K562 (cell line): ENCODE measurements around the gene PGS1. TPM values are rescaled to one million over a fixed set of nuclear protein-coding genes. Genes with fewer than 3 reads are reported as not detected.

Experiments used
- ATAC-seq: fragments of 200-7000 bp; cut with Tn5 transposase; 3 replicates; pipeline ENCODE4 v1.9.1; 2020; ENCODE audit warnings: moderate library complexity
- BruUV-seq: library from RNA; stranded (reverse); fragments of 400-500 nt; replicated peaks from 2 replicates; lab custom pipeline; 2021; lab: Mats Ljungman, UMichigan
- CTCF ChIA-PET: fragments of 300-600 bp; formaldehyde crosslinking; extraction: SDS; loops from one replicate; lab custom pipeline; 2021; ENCODE audit warnings: low intra/inter-chr PET ratio; lab: Yijun Ruan, JAX
- POLR2A ChIA-PET: fragments of 300-600, 350-650 bp; sonication (Branson Sonifier 250); formaldehyde crosslinking; extraction: SDS; loops from one replicate; lab custom pipeline; 2021; ENCODE audit warnings: antibody characterized with exemption, inconsistent platforms; lab: Yijun Ruan, JAX
- DNase-seq, 4 experiments: peaks; one replicate each; pipeline versions ENCODE4 v3.0.0 to v3.0.0-alpha.2; 2011 to 2018; ENCODE audit warnings: low spot score in 3 of 4, mixed read lengths in 3 of 4; ENCODE audit errors: extremely low read depth in 1 of 4
- FAIRE-seq: peaks from 2 replicates; lab custom pipeline; 2011; peaks lifted over from hg19 to GRCh38; lab: Jason Lieb, UNC
- H2AFZ ChIP-seq: 2 replicates; pipeline ENCODE4 v1.6.0; 2011; ENCODE audit warnings: low read depth, low read length, control low read depth, inconsistent platforms
- H3K27ac ChIP-seq: fragments of 200-600 bp; 3 replicates; pipeline ENCODE4 v1.8.0; 2011; ENCODE audit warnings: low read depth, mild to moderate bottlenecking, control low read depth, inconsistent platforms, low read length, moderate library complexity, mixed read lengths; ENCODE audit errors: extremely low read depth
- H3K27me3 ChIP-seq, 2 experiments: fragments of 300-600 bp in 1 of 2; 2 replicates in 1 of 2; 3 replicates in 1 of 2; pipeline versions ENCODE4 v1.6.0 to v1.8.0; 2011; ENCODE audit warnings: inconsistent platforms in 2 of 2, low read length in 2 of 2, mild to moderate bottlenecking in 1 of 2, mixed read lengths in 1 of 2, moderate library complexity in 1 of 2; ENCODE audit not compliant: control insufficient read depth in 2 of 2, insufficient read depth in 2 of 2
- H3K36me3 ChIP-seq: fragments of 300-600 bp; 3 replicates; pipeline ENCODE4 v1.8.0; 2011; ENCODE audit warnings: mild to moderate bottlenecking, low read length, inconsistent platforms; ENCODE audit not compliant: control insufficient read depth, insufficient read depth
- H3K4me1 ChIP-seq, 2 experiments: fragments of 200-600 bp in 1 of 2; replicated peaks in 1 of 2; 2 replicates in 1 of 2; 3 replicates in 1 of 2; pipeline versions ENCODE4 v1.5.1 to v1.8.0; 2011; ENCODE audit warnings: inconsistent platforms in 2 of 2, low read length in 2 of 2, mild to moderate bottlenecking in 1 of 2, mixed read lengths in 1 of 2, moderate library complexity in 1 of 2; ENCODE audit not compliant: control insufficient read depth in 2 of 2, insufficient read depth in 2 of 2
- H3K4me2 ChIP-seq: 2 replicates; pipeline ENCODE4 v1.6.1; 2011; ENCODE audit warnings: low read length, control low read depth, inconsistent platforms, mixed read lengths; ENCODE audit not compliant: insufficient read depth
- H3K4me3 ChIP-seq: fragments of 200-600 bp; sonication (generic), shearing (Covaris generic); 2 replicates; pipeline ENCODE4 v1.5.1; 2016; ENCODE audit warnings: control low read depth, inconsistent platforms
- H3K79me2 ChIP-seq: fragments of 200-600 bp; 3 replicates; pipeline ENCODE4 v1.8.0; 2011; ENCODE audit warnings: low read length, inconsistent platforms; ENCODE audit not compliant: control insufficient read depth, insufficient read depth
- H3K9ac ChIP-seq, 2 experiments: 2 replicates each; pipeline versions ENCODE4 v1.6.0 to v1.6.1; 2011; ENCODE audit warnings: low read depth in 2 of 2, low read length in 2 of 2, control low read depth in 1 of 2, inconsistent platforms in 1 of 2, mild to moderate bottlenecking in 1 of 2, mixed read lengths in 1 of 2; ENCODE audit not compliant: insufficient read depth in 1 of 2
- H3K9me1 ChIP-seq: one replicate; pipeline ENCODE4 v1.6.0; 2011; ENCODE audit warnings: inconsistent platforms, mild to moderate bottlenecking, low read length, moderate library complexity; ENCODE audit not compliant: control insufficient read depth, insufficient read depth
- H3K9me3 ChIP-seq: replicated peaks from 2 replicates; pipeline ENCODE4 v1.5.1; 2011; ENCODE audit warnings: low read depth, low read length, inconsistent platforms; ENCODE audit not compliant: control insufficient read depth, insufficient read depth
- H4K20me1 ChIP-seq: replicated peaks from 2 replicates; pipeline ENCODE4 v1.6.1; 2011; ENCODE audit warnings: low read length, inconsistent platforms, mixed read lengths; ENCODE audit not compliant: control insufficient read depth, insufficient read depth
- C11orf30 ChIP-seq: fragments of 450-650 bp; IDR thresholded peaks from 2 replicates; pipeline ENCODE4 v1.6.1; 2016; ENCODE audit warnings: low read depth, mild to moderate bottlenecking
- CBFA2T2 ChIP-seq: fragments of 450-650 bp; conservative IDR thresholded peaks from 2 replicates; pipeline ENCODE4 v1.6.1; 2017; ENCODE audit warnings: mild to moderate bottlenecking
- DDX20 ChIP-seq: fragments of 450-650 bp; IDR thresholded peaks from 2 replicates; pipeline ENCODE4 v1.6.1; 2016; ENCODE audit warnings: missing genetic modification characterization, low read depth, mild to moderate bottlenecking, missing compliant biosample characterization, moderate library complexity
- DIDO1 ChIP-seq: fragments of 450-650 bp; IDR thresholded peaks from 2 replicates; pipeline ENCODE4 v1.6.1; 2016; ENCODE audit warnings: low read depth, missing biosample characterization, missing genetic modification characterization
- HIVEP1 ChIP-seq: fragments of 250-450 bp; sonication (Bioruptor Pico); IDR thresholded peaks from 2 replicates; pipeline ENCODE4 v1.4.0; 2020; ENCODE audit warnings: mild to moderate bottlenecking
- KLF16 ChIP-seq: IDR thresholded peaks from 2 replicates; pipeline ENCODE4 v1.6.1; 2016; ENCODE audit warnings: antibody characterized with exemption
- PCBP2 ChIP-seq: fragments of 200-400 bp; formaldehyde crosslinking; IDR thresholded peaks from 2 replicates; pipeline ENCODE4 v1.6.1; 2018; ENCODE audit warnings: low read length, low read depth, mild to moderate bottlenecking, moderate library complexity; ENCODE audit not compliant: poor library complexity, severe bottlenecking
- RAD51 ChIP-seq: fragments of 450-650 bp; IDR thresholded peaks from 2 replicates; pipeline ENCODE4 v1.7.1; 2016; ENCODE audit warnings: low read depth, mild to moderate bottlenecking, borderline replicate concordance
- RCOR1 ChIP-seq, 2 experiments: IDR thresholded peaks; 2 replicates each; pipeline ENCODE4 v1.6.1; 2012; ENCODE audit warnings: low read depth in 2 of 2, low read length in 2 of 2, borderline replicate concordance in 1 of 2, improper control_type of control experiment in 1 of 2
- RFX5 ChIP-seq: IDR thresholded peaks from 2 replicates; pipeline ENCODE4 v1.6.1; 2011; ENCODE audit warnings: low read depth, mild to moderate bottlenecking, improper control_type of control experiment, low read length
- TEAD1 ChIP-seq, 2 experiments: fragments of 450-650 bp in 1 of 2; sonication (generic) in 1 of 2; formaldehyde crosslinking; IDR thresholded peaks; 2 replicates each; pipeline versions ENCODE4 v1.4.0 to v1.8.0; 2020 to 2022; ENCODE audit warnings: mild to moderate bottlenecking in 2 of 2, missing genetic modification reagents in 1 of 2
- WGBS: fragments of 100-300 bp; shearing (Covaris generic); methylation state at CpG from one replicate; pipeline ENCODE4 v1.1.6; 2016; ENCODE audit warnings: low coverage, mixed read lengths; ENCODE audit not compliant: insufficient coverage; ENCODE audit errors: missing lambda C conversion rate; 5-methylcytosine and 5-hydroxymethylcytosine counted together
- in situ Hi-C: fragments of 300-500 bp; cut with MboI; formaldehyde crosslinking; loops from 4 replicates; pipeline ENCODE4 v1.15.0; 2018; ENCODE audit warnings: inconsistent platforms, mixed read lengths
- intact Hi-C: fragments of 100-400 bp; cut with micrococcal nuclease; formaldehyde crosslinking; loops from 2 replicates; pipeline ENCODE4 v1.14.2; 2022
- polyA plus RNA-seq, 8 experiments: library from polyadenylated mRNA; depleted of rRNA in 4 of 8; stranded (reverse) in 5 of 8; unstranded in 3 of 8; fragments of >200 nt; fragmentation: Nextera tagmentation in 2 of 8; fragmentation: Illumina TruSeq in 1 of 8; extraction: Ambion mirVana in 2 of 8; extraction: Trizol in 1 of 8; gene quantifications; 2 replicates each; pipeline versions ENCODE4 v1.2.1 to v1.2.3, GENCODE V29; 2011 to 2014; ENCODE audit warnings: inconsistent platforms in 1 of 8, missing spikeins in 1 of 8
- total RNA-seq, 7 experiments: library from RNA; depleted of rRNA in 6 of 7; stranded (reverse); fragments of >200 nt in 6 of 7; fragmentation: Illumina TruSeq in 2 of 7; extraction: Trizol in 2 of 7; gene quantifications; 2 replicates each; pipeline versions ENCODE4 v1.2.1 to v1.2.3, GENCODE V29; 2011 to 2021; ENCODE audit warnings: low replicate concordance in 1 of 7
- TF ChIP-seq, protein P1 (sequence below): fragments of 450-650 bp; IDR thresholded peaks from 2 replicates; pipeline ENCODE4 v1.6.1; 2016
- TF ChIP-seq, protein P2 (sequence below), 2 experiments: IDR thresholded peaks; 2 replicates each; pipeline ENCODE4 v1.6.1; 2012; ENCODE audit warnings: improper control_type of control experiment in 2 of 2, low read depth in 2 of 2, low read length in 2 of 2, borderline replicate concordance in 1 of 2

Gene PGS1
- total and polyA plus RNA-seq, 9 of the 15 experiments (the other 6 are each of a cell fraction or from before 2014, with no cell fraction given) = 1.3 to 39.4 (median 22.3) TPM

DNA sequence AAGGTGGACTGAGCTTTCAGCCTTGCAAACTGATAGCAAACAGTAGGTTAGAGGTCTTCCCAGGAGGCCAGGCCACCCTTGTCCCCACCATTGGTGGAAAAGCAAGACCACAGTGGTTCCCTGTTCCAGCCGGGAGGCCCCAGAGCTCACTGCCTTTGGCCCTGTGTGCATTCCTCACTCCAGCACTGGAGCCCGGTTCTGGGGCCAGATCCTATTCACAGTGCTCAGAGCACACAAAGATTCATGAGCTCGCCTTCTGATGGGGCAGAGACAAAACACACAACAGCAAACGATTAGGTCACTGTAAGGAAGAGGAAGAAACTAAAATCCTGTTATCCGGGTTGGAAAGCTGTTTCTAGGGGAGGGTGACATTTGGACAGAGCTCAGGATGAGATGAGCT is 5.6 kb upstream of the PGS1 start:
- Histone ChIP-seq H3K36me3 (no peaks in the 10 kb centered on the region), H3K9me1 (peaks cover 4% of the 10 kb centered on the region), H4K20me1 (no peaks in the 10 kb centered on the region), H3K4me3 (no peak overlapping the region), H3K27ac (no peak overlapping the region), H3K27me3 (peaks cover 0 to 15% of the 10 kb centered on the region in 2 experiments; a peak in 3 of 5 replicates), H3K4me2 (no peak overlapping the region), H3K79me2 (no peaks in the 10 kb centered on the region), H3K4me1 (peaks cover 7 to 9% of the 10 kb centered on the region in 2 experiments; a peak in 4 of 5 replicates), H3K9ac (no peak overlapping the region), H3K9me3 (no peaks in the 10 kb centered on the region), H2AFZ (no peak overlapping the region)
- POLR2A ChIA-PET = interaction anchor here (1.2 to 1.9 kb wide), 3 partner anchors 9 to 11 kb away, joined by 5 to 9 read pairs (median 8); no protein-coding TSS in a partner anchor
- CTCF ChIA-PET = no interaction called here
- 35% methylated on average over 5 of the region's 5 CpGs for WGBS
- DNase-seq (no peak), ATAC-seq (no peak), FAIRE-seq (no peak)
- in situ Hi-C loops (no loop called here), intact Hi-C loops (no loop called here)
- TF ChIP-seq PCBP2 = no peak
- BruUV-seq = no TSS peak

DNA sequence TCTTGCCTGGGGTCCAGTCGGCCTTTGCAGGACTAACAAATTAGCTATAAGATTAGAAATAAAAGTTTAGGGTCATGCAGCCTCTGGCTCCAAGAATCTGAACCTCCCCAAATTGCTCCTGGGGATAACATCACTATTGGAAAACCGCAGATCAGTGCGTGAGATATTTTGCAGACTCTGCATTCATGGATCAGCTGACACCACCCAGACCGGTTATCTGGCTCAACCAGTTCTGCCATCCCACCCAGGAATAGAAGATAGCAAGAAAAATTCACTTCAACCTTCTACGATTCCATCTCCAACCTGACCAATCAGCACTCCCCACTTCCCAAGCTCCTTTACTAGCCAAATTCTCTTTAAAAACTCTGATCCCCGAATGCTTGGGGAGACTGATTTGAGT is 4.3 kb upstream of the PGS1 start:
- Histone ChIP-seq H3K4me2 (no peak overlapping the region), H4K20me1 (no peaks in the 10 kb centered on the region), H2AFZ (no peak overlapping the region), H3K4me1 (peaks cover 7 to 19% of the 10 kb centered on the region in 2 experiments), H3K4me3 (no peak overlapping the region), H3K79me2 (peaks cover 8% of the 10 kb centered on the region), H3K9me1 (peaks cover 4% of the 10 kb centered on the region), H3K9ac (no peak overlapping the region), H3K27ac (no peak overlapping the region), H3K27me3 (peaks cover 0 to 6% of the 10 kb centered on the region in 2 experiments; a peak in 2 of 5 replicates), H3K36me3 (no peaks in the 10 kb centered on the region), H3K9me3 (no peaks in the 10 kb centered on the region)
- ChIA-PET POLR2A (interaction anchor here (1.4 kb wide), 1 partner anchor 11 kb away, joined by 4 read pairs; no protein-coding TSS in a partner anchor), CTCF (no interaction called here)
- BruUV-seq = no TSS peak
- ATAC-seq (no peak), FAIRE-seq (no peak), DNase-seq (peak in 2 of 4 experiments; percentile 14 to 35)
- WGBS = 2% methylated on average over 6 of the region's 6 CpGs
- intact Hi-C loops (no loop called here), in situ Hi-C loops (no loop called here)
- TF ChIP-seq CBFA2T2 = peak; percentile 55
- no peak for TF ChIP-seq DDX20 (tag)
- 0 out of 2 replicates have a peak, but pooled peaks have one; percentile 13 for TF ChIP-seq RAD51
- TF ChIP-seq KLF16 = peak; percentile 54
- TF ChIP-seq RFX5 = no peak
- TF ChIP-seq, protein P1, sequence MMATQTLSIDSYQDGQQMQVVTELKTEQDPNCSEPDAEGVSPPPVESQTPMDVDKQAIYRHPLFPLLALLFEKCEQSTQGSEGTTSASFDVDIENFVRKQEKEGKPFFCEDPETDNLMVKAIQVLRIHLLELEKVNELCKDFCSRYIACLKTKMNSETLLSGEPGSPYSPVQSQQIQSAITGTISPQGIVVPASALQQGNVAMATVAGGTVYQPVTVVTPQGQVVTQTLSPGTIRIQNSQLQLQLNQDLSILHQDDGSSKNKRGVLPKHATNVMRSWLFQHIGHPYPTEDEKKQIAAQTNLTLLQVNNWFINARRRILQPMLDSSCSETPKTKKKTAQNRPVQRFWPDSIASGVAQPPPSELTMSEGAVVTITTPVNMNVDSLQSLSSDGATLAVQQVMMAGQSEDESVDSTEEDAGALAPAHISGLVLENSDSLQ = no peak
- TF ChIP-seq HIVEP1 (CRISPR knock-in tag) = no peak
- peak in 1 of 2 experiments; percentile 86; a peak in 2 of 4 replicates for TF ChIP-seq RCOR1 (IDR thresholded peaks at IDR 0.05; ENCODE audit: borderline replicate concordance in 1 of 2, low read depth in 2 of 2, low read length in 2 of 2)
- peak in 1 of 2 experiments; percentile 51; a peak in 1 of 4 replicates for TF ChIP-seq TEAD1 (CRISPR knock-in tag; IDR thresholded peaks at IDR 0.05)
- no peak for TF ChIP-seq DIDO1 (tag)
- TF ChIP-seq, protein P2, sequence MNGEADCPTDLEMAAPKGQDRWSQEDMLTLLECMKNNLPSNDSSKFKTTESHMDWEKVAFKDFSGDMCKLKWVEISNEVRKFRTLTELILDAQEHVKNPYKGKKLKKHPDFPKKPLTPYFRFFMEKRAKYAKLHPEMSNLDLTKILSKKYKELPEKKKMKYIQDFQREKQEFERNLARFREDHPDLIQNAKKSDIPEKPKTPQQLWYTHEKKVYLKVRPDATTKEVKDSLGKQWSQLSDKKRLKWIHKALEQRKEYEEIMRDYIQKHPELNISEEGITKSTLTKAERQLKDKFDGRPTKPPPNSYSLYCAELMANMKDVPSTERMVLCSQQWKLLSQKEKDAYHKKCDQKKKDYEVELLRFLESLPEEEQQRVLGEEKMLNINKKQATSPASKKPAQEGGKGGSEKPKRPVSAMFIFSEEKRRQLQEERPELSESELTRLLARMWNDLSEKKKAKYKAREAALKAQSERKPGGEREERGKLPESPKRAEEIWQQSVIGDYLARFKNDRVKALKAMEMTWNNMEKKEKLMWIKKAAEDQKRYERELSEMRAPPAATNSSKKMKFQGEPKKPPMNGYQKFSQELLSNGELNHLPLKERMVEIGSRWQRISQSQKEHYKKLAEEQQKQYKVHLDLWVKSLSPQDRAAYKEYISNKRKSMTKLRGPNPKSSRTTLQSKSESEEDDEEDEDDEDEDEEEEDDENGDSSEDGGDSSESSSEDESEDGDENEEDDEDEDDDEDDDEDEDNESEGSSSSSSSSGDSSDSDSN (IDR thresholded peaks at IDR 0.05; ENCODE audit: borderline replicate concordance in 1 of 2, low read depth in 2 of 2, low read length in 2 of 2) = no peak
- peak; percentile 35; the same call in 1 of the 2 replicates for TF ChIP-seq C11orf30
